HepG2 (cell line): ENCODE measurements around the gene COA5. TPM values are rescaled to one million over a fixed set of nuclear protein-coding genes. Genes with fewer than 3 reads are reported as not detected.
A peak's percentile ranks its signal among the peaks of the same experiment; 100 is the strongest.

Source experiments
- CHCHD3 ChIP-seq: sonication (generic); formaldehyde crosslinking; IDR thresholded peaks from 2 replicates; pipeline ENCODE4 v1.8.0; 2022; ENCODE audit warnings: mild to moderate bottlenecking, missing genetic modification reagents, moderate library complexity
- EEA1 ChIP-seq: sonication (generic); formaldehyde crosslinking; IDR thresholded peaks from 2 replicates; pipeline ENCODE4 v1.5.1; 2020; ENCODE audit warnings: mild to moderate bottlenecking, missing genetic modification reagents, borderline replicate concordance
- ESRRA ChIP-seq: sonication (generic); formaldehyde crosslinking; IDR thresholded peaks from 2 replicates; pipeline ENCODE4 v1.5.1; 2020; ENCODE audit warnings: mild to moderate bottlenecking, low read depth, missing genetic modification reagents
- FOXA1 ChIP-seq, 2 experiments: fragments of 450-650 bp in 1 of 2; sonication (generic) in 1 of 2; formaldehyde crosslinking in 1 of 2; IDR thresholded peaks; 2 replicates each; pipeline versions ENCODE4 v1.4.0 to v1.6.1; 2016 to 2020; ENCODE audit warnings: missing genetic modification reagents in 1 of 2
- FOXO1 ChIP-seq: sonication (generic); formaldehyde crosslinking; IDR thresholded peaks from 2 replicates; pipeline ENCODE4 v1.4.0; 2020; ENCODE audit warnings: missing genetic modification reagents
- KMT2A ChIP-seq: sonication (generic); formaldehyde crosslinking; IDR thresholded peaks from 2 replicates; pipeline ENCODE4 v1.4.0; 2020; ENCODE audit warnings: missing genetic modification reagents
- MIXL1 ChIP-seq: IDR thresholded peaks from 2 replicates; pipeline ENCODE4 v1.6.1; 2016
- NCOR1 ChIP-seq: fragments of 200-600 bp; sonication (generic); IDR thresholded peaks from 2 replicates; pipeline ENCODE4 v1.7.0; 2017; ENCODE audit warnings: antibody characterized with exemption, low read length, borderline replicate concordance
- NR2C2 ChIP-seq: sonication (generic); formaldehyde crosslinking; IDR thresholded peaks from 2 replicates; pipeline ENCODE4 v1.4.0; 2020; ENCODE audit warnings: missing genetic modification reagents, mild to moderate bottlenecking, moderate library complexity, borderline replicate concordance
- PITX1 ChIP-seq: sonication (generic); formaldehyde crosslinking; IDR thresholded peaks from 2 replicates; pipeline ENCODE4 v1.5.1; 2020; ENCODE audit warnings: mild to moderate bottlenecking, missing genetic modification reagents
- RFX5 ChIP-seq: IDR thresholded peaks from 2 replicates; pipeline ENCODE4 v1.6.1; 2011; ENCODE audit warnings: low read depth, low read length, improper control_type of control experiment
- SMAD1 ChIP-seq: sonication (generic); formaldehyde crosslinking; IDR thresholded peaks from 2 replicates; pipeline ENCODE4 v1.4.0; 2020; ENCODE audit warnings: missing genetic modification reagents, low read depth, mild to moderate bottlenecking, borderline replicate concordance
- SMARCC2 ChIP-seq: fragments of 450-650 bp; IDR thresholded peaks from 2 replicates; pipeline ENCODE4 v1.6.1; 2017; ENCODE audit warnings: antibody characterized with exemption, mild to moderate bottlenecking
- SRSF4 ChIP-seq: fragments of 200-400 bp; formaldehyde crosslinking; IDR thresholded peaks from one replicate; pipeline ENCODE4 v1.6.1; 2018; ENCODE audit warnings: mild to moderate bottlenecking, low read depth, low read length, moderate library complexity; ENCODE audit not compliant: poor library complexity, severe bottlenecking
- TBL1XR1 ChIP-seq: fragments of 150-350 bp; IDR thresholded peaks from 2 replicates; pipeline ENCODE4 v1.6.1; 2014; ENCODE audit warnings: borderline replicate concordance, low read length; ENCODE audit not compliant: partially characterized antibody
- ZBTB42 ChIP-seq: sonication (generic); formaldehyde crosslinking; IDR thresholded peaks from 2 replicates; pipeline ENCODE4 v1.5.0; 2020; ENCODE audit warnings: mild to moderate bottlenecking, missing genetic modification reagents
- ZNF230 ChIP-seq: sonication (generic); formaldehyde crosslinking; IDR thresholded peaks from 2 replicates; pipeline ENCODE4 v1.4.0; 2020; ENCODE audit warnings: mild to moderate bottlenecking, missing genetic modification reagents
- ZNF788 ChIP-seq: sonication (generic); formaldehyde crosslinking; IDR thresholded peaks from 2 replicates; pipeline ENCODE4 v1.5.0; 2020; ENCODE audit warnings: mild to moderate bottlenecking, missing genetic modification reagents, borderline replicate concordance
- ZNF792 ChIP-seq: IDR thresholded peaks from 2 replicates; pipeline ENCODE4 v1.6.1; 2016
- ZSCAN12 ChIP-seq: sonication (generic); formaldehyde crosslinking; IDR thresholded peaks from 2 replicates; pipeline ENCODE4 v1.9.0; 2021; ENCODE audit warnings: mild to moderate bottlenecking, missing genetic modification reagents
- ZSCAN22 ChIP-seq: sonication (generic); formaldehyde crosslinking; IDR thresholded peaks from 2 replicates; pipeline ENCODE4 v1.4.0; 2020; ENCODE audit warnings: mild to moderate bottlenecking, missing genetic modification reagents
- ZSCAN25 ChIP-seq: sonication (generic); formaldehyde crosslinking; IDR thresholded peaks from 2 replicates; pipeline ENCODE4 v1.8.0; 2022; ENCODE audit warnings: mild to moderate bottlenecking, missing genetic modification reagents
- polyA plus RNA-seq, 8 experiments: library from polyadenylated mRNA; depleted of rRNA in 3 of 8; stranded (reverse) in 7 of 8; unstranded in 1 of 8; fragments of >200 nt; fragmentation: Illumina TruSeq in 4 of 8; extraction: Trizol in 4 of 8; gene quantifications; 2 replicates each; pipeline versions ENCODE4 v1.2.1 to v1.2.3, GENCODE V29; 2011 to 2016; ENCODE audit warnings: low read depth in 4 of 8, missing spikeins in 1 of 8, mixed read lengths in 1 of 8; ENCODE audit not compliant: insufficient read depth in 1 of 8
- total RNA-seq, 5 experiments: library from RNA; depleted of rRNA; stranded (reverse); fragments of >200 nt; fragmentation: Illumina TruSeq; extraction: Trizol; gene quantifications; 2 replicates each; pipeline ENCODE4 v1.2.3, GENCODE V29; 2016; ENCODE audit warnings: low read depth in 1 of 5
- TF ChIP-seq, protein P1 (sequence below): sonication (generic); formaldehyde crosslinking; IDR thresholded peaks from 2 replicates; pipeline ENCODE4 v1.8.0; 2022; ENCODE audit warnings: missing genetic modification reagents, mild to moderate bottlenecking, inconsistent platforms, borderline replicate concordance
- TF ChIP-seq, protein P2 (sequence below): IDR thresholded peaks from 2 replicates; pipeline ENCODE4 v1.6.1; 2016; ENCODE audit warnings: low read depth
- TF ChIP-seq, protein P3 (sequence below): sonication (generic); formaldehyde crosslinking; IDR thresholded peaks from 2 replicates; pipeline ENCODE4 v1.4.0; 2020; ENCODE audit warnings: mild to moderate bottlenecking, missing genetic modification reagents, borderline replicate concordance

COA5 gene
- total and polyA plus RNA-seq, 2 of the 13 experiments (the other 11 are each of a cell fraction or from before 2014, with no cell fraction given) = 43.6 to 64.5 TPM

DNA sequence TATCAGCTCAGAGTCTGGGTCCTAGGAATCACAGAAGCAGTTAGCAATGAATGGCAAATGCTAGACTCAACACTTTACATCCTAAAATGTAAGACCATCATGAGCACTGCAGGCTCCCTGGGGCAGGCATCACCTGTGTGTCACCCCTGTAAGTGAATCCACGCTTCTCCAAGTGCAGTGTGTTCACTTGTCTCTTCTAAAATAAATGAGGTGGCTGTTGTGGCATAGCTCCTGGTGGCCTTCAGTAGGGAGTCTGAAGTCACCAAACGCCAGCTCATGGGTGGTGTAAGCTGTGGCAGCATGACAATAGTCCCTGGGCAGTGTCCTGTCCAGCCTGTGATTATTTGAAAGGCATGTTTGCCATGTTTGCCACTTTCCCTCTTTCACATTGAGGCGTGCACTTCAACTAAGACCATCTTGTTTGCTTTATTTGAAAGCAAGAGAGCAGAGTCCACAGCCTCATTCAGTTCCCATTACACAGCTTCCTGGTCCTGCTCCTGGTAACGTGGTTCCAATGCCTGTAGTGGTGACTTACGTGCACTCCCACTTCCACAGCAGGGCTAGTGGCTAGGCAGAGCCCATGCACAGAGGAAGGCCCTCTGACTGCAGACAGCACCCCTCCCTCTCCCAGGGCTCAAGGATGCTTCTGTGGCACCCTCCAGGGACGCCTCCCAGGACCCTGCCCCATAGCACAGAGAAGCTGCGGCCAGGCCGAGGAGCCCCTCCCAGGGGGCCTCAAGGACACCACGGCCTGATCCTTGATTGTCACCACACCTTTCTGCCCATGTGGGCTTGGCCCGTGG lies 24.3 kb downstream of the COA5 start (continued):
- TF ChIP-seq, protein P1, sequence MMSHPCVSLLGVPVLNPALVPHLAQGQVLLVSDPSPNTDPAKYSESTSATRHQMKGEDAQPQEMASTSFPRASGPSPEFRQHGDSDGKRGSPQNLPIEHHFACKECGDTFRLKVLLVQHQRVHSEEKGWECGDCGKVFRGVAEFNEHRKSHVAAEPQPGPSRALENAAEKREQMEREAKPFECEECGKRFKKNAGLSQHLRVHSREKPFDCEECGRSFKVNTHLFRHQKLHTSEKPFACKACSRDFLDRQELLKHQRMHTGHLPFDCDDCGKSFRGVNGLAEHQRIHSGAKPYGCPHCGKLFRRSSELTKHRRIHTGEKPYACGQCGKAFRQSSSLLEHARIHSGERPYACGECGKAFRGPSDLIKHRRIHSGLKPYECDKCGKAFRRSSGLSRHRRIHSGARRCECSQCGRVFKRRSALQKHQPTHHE (CRISPR knock-in tag) = no peak
- no peak for TF ChIP-seq ZSCAN22
- peak; percentile 87 for TF ChIP-seq ZNF788 (CRISPR knock-in tag)
- no peak for TF ChIP-seq ZNF230 (CRISPR knock-in tag)
- TF ChIP-seq TBL1XR1 = no peak
- peak; percentile 63; the same call in 1 of the 2 replicates for TF ChIP-seq NCOR1
- TF ChIP-seq, protein P2, sequence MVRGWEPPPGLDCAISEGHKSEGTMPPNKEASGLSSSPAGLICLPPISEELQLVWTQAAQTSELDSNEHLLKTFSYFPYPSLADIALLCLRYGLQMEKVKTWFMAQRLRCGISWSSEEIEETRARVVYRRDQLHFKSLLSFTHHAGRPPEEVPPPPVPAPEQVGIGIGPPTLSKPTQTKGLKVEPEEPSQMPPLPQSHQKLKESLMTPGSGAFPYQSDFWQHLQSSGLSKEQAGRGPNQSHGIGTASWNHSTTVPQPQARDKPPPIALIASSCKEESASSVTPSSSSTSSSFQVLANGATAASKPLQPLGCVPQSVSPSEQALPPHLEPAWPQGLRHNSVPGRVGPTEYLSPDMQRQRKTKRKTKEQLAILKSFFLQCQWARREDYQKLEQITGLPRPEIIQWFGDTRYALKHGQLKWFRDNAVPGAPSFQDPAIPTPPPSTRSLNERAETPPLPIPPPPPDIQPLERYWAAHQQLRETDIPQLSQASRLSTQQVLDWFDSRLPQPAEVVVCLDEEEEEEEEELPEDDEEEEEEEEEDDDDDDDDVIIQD (CRISPR knock-in tag) = 0 out of 2 replicates have a peak, but pooled peaks have one; percentile 30
- TF ChIP-seq RFX5 = no peak
- 0 out of 2 replicates have a peak, but pooled peaks have one; percentile 43 for TF ChIP-seq MIXL1 (CRISPR knock-in tag)
- TF ChIP-seq EEA1 (CRISPR knock-in tag) = no peak
- no peak for TF ChIP-seq ZBTB42 (CRISPR knock-in tag)
- TF ChIP-seq ZNF792 (CRISPR knock-in tag) = no peak
- TF ChIP-seq SMARCC2 = no peak
- TF ChIP-seq CHCHD3 = no peak
- TF ChIP-seq SRSF4 = no peak
- TF ChIP-seq, protein P3, sequence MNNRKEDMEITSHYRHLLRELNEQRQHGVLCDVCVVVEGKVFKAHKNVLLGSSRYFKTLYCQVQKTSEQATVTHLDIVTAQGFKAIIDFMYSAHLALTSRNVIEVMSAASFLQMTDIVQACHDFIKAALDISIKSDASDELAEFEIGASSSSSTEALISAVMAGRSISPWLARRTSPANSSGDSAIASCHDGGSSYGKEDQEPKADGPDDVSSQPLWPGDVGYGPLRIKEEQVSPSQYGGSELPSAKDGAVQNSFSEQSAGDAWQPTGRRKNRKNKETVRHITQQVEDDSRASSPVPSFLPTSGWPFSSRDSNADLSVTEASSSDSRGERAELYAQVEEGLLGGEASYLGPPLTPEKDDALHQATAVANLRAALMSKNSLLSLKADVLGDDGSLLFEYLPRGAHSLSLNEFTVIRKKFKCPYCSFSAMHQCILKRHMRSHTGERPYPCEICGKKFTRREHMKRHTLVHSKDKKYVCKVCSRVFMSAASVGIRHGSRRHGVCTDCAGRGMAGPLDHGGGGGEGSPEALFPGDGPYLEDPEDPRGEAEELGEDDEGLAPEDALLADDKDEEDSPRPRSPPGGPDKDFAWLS (CRISPR knock-in tag) = no peak
- no peak for TF ChIP-seq ZSCAN12
- TF ChIP-seq FOXA1 (IDR thresholded peaks at IDR 0.05) = no peak
- peak; percentile 87 for TF ChIP-seq FOXA1 (CRISPR knock-in tag; IDR thresholded peaks at IDR 0.05)
- peak; percentile 70; the same call in 1 of the 2 replicates for TF ChIP-seq ZSCAN25 (CRISPR knock-in tag)
- no peak; the same call in 1 of the 2 replicates for TF ChIP-seq ESRRA (CRISPR knock-in tag)
- TF ChIP-seq PITX1 (CRISPR knock-in tag) = peak; percentile 83
- peak; percentile 85 for TF ChIP-seq FOXO1 (CRISPR knock-in tag)
- 0 out of 2 replicates have a peak, but pooled peaks have one; percentile 20 for TF ChIP-seq NR2C2 (CRISPR knock-in tag)
- peak; percentile 67; the same call in 1 of the 2 replicates for TF ChIP-seq KMT2A
- no peak for TF ChIP-seq SMAD1 (CRISPR knock-in tag)
